ENCODE results near the gene CHODL.

Gene CHODL

DNA sequence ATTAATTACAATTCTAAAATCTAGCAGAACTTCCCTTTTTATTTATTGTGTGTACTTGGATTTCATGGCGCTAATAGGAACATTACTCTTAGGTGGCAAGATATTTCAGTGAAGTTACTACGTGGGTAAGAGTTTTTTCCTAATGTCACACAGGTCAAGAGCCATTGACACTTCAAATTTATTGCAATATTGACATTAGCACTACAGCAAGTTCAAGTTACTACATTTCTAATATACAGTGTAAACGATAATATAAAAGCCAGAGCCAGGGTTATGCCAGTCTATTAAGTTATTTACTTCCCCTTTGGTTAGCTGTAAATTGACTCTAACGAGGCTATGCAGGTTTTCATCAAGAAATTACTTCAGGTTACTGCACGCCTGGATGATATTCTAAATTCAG lies 29.7 kb downstream of the CHODL start:
- no peak for DNase-seq (ENCODE audit: extremely low spot score)
- CTCF ChIA-PET = no interaction called here
- POLR2A ChIA-PET = no interaction called here
- TF ChIP-seq, protein P1, sequence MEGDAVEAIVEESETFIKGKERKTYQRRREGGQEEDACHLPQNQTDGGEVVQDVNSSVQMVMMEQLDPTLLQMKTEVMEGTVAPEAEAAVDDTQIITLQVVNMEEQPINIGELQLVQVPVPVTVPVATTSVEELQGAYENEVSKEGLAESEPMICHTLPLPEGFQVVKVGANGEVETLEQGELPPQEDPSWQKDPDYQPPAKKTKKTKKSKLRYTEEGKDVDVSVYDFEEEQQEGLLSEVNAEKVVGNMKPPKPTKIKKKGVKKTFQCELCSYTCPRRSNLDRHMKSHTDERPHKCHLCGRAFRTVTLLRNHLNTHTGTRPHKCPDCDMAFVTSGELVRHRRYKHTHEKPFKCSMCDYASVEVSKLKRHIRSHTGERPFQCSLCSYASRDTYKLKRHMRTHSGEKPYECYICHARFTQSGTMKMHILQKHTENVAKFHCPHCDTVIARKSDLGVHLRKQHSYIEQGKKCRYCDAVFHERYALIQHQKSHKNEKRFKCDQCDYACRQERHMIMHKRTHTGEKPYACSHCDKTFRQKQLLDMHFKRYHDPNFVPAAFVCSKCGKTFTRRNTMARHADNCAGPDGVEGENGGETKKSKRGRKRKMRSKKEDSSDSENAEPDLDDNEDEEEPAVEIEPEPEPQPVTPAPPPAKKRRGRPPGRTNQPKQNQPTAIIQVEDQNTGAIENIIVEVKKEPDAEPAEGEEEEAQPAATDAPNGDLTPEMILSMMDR (IDR thresholded peaks at IDR 0.05; ENCODE audit: control extremely low read depth, extremely low read depth, low read depth, missing control alignments) = no peak

DNA sequence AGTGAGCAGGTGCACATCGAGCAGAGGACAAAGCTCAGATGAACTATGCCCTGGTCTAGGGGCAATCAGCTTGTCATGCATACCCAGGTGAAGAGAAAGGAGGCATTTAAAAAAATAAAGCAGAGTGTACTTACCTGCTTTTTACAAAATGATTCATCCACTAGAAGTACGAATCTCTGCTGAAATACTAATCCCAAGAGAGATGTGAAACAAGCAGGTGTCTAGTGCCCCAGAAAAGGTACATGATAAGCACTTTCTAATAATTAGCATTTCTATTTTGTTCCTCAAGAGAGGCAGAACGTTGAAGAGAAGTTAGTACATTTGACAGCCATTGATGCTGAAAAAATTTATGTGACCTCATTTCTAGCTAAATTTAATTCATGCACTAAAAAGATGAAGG lies 31.1 kb downstream of the CHODL start:
- no peak for DNase-seq (ENCODE audit: extremely low spot score)
- ChIA-PET CTCF (no interaction called here), POLR2A (no interaction called here)
- TF ChIP-seq, protein P1 (IDR thresholded peaks at IDR 0.05; ENCODE audit: control extremely low read depth, extremely low read depth, low read depth, missing control alignments) = no peak

DNA sequence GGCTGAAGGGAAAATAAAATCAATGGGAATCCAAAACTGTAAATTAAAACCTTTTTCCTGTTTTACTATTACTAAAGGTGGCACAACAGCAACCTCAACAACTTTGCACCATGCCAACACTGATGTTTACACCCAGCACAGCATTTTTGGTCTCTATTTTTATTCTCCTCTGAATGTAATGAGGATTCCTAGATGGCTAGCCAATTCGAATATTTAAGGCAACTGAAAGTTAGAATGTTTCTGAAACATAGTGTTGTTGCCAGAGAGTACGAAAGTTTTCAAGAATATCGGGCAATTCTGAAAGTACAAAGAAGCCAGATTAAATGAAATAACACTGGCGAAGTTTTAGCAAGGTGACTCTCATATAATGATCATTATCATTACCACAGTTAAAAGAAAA lies 40.7 kb downstream of the CHODL start:
- CTCF ChIA-PET = no interaction called here
- no peak for DNase-seq (ENCODE audit: extremely low spot score)
- TF ChIP-seq, protein P1 (IDR thresholded peaks at IDR 0.05; ENCODE audit: control extremely low read depth, extremely low read depth, low read depth, missing control alignments) = no peak
- POLR2A ChIA-PET = no interaction called here

DNA sequence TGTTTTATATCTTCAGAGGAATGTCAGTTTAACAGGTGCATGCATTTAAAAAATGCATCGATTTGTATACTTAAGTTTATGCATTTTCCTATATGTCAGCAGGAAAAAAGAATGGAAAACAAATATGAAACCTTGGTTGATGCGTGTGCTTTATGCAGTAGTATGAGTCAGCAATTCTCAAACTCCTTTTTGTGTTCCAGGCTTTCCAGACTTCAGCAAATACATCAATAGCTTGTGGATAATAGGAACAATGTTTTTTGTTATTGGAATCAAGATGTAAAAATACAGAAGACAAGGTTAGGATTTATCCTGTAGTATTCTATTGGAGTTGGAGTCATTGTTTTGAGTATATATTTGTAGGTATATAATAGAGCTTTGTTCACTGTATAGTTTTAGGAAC lies 45.2 kb downstream of the CHODL start:
- ChIA-PET POLR2A (no interaction called here), CTCF (interaction anchor here (1.3 kb wide), 1 partner anchor 12 kb away, joined by 3 read pairs; no protein-coding TSS in a partner anchor)
- no peak for DNase-seq (ENCODE audit: extremely low spot score)
- TF ChIP-seq, protein P1 (IDR thresholded peaks at IDR 0.05; ENCODE audit: control extremely low read depth, extremely low read depth, low read depth, missing control alignments) = no peak

DNA sequence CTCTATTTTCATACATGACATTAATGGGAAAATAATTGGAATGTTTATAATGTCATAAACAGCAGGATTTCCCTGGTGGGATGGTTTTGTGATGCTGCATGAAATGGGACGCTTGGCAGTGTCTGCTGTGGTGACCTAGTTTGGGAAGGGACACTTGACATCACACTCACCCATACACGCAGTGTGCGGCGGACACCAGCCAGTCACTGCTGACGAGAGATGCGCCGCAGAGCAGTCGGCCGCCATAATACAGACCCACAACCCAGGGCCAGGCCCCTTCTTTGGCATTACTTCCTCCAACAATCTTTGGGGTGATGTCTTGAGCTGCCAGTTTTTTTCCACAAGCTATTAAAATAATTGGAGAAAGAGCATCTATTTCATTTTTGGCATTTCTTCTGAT lies 49.5 kb downstream of the CHODL start:
- DNase-seq (ENCODE audit: extremely low spot score) = no peak
- TF ChIP-seq, protein P1 (IDR thresholded peaks at IDR 0.05; ENCODE audit: control extremely low read depth, extremely low read depth, low read depth, missing control alignments) = no peak
- ChIA-PET CTCF (no interaction called here), POLR2A (no interaction called here)

DNA sequence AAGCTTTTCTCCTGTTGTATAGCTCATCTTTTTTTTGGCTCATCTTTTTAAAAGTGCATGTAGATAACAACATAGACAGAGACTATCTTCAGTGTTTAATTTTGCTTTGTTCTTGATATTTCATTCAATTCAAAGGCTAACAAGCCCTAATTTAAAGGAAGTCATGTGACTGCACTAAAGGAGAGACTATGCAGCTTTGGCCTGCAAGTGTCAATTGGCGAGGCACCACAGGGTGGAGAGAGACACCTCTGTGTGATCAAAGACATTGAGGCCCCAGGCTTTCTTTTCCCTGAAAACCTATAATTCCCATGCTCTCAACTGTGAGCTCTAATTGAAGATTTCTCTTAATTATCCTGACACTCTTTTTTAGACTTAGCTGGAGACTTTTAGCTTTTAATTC lies 53.6 kb downstream of the CHODL start:
- TF ChIP-seq, protein P1 (IDR thresholded peaks at IDR 0.05; ENCODE audit: control extremely low read depth, extremely low read depth, low read depth, missing control alignments) = no peak
- POLR2A ChIA-PET = no interaction called here
- CTCF ChIA-PET = no interaction called here
- no peak for DNase-seq (ENCODE audit: extremely low spot score)

Measured in GM10248 (cell line).